DMS153 treated with DMSO at 0.1 percent for 48 hours (cell line): ENCODE results near the gene NRBF2.
"Not testable (repeated sequence)": the region's sequence is repeated elsewhere in the genome, so short reads cannot be mapped to it uniquely, and the experiment has no call there.

Experiments
- DNase-seq: peaks from one replicate; lab custom pipeline; 2025; ENCODE audit not compliant: unreplicated experiment; lab: John Stamatoyannopoulos, UW

NRBF2 gene

GRCh38 chr10:63116452-63117072, 16.6 kb upstream of the NRBF2 start:
- DNase-seq: no peak

GRCh38 chr10:63119041-63119440, 14.1 kb upstream of the NRBF2 start:
- no peak for DNase-seq

- no peak for DNase-seq
Observed at GRCh38 chr10:63120554-63120953, 12.6 kb upstream of the NRBF2 start.

- DNase-seq: no peak
Observed at GRCh38 chr10:63123727-63124362, 9.3 kb upstream of the NRBF2 start.

- no peak for DNase-seq
Observed at GRCh38 chr10:63125459-63125858, 7.7 kb upstream of the NRBF2 start.

- no peak for DNase-seq
Observed at GRCh38 chr10:63128443-63128842, 4.7 kb upstream of the NRBF2 start.

- DNase-seq: no peak
Observed at GRCh38 chr10:63129888-63130287, 3.2 kb upstream of the NRBF2 start.

GRCh38 chr10:63132651-63133055, 475 bp upstream of the NRBF2 start:
- no peak for DNase-seq

GRCh38 chr10:63133821-63134557, 861 bp downstream of the NRBF2 start:
- DNase-seq: no peak

- no peak for DNase-seq
Observed at GRCh38 chr10:63137306-63137705, 4.2 kb downstream of the NRBF2 start.

GRCh38 chr10:63140077-63140476, 6.9 kb downstream of the NRBF2 start:
- DNase-seq: no peak

- no peak for DNase-seq
Observed at GRCh38 chr10:63142136-63142535, 9.0 kb downstream of the NRBF2 start.

- DNase-seq: no peak
Observed at GRCh38 chr10:63143987-63144386, 10.9 kb downstream of the NRBF2 start.

GRCh38 chr10:63145782-63146181, 12.7 kb downstream of the NRBF2 start:
- no peak for DNase-seq

GRCh38 chr10:63146503-63146902, 13.4 kb downstream of the NRBF2 start:
- DNase-seq: no peak

GRCh38 chr10:63150745-63151144, 17.6 kb downstream of the NRBF2 start:
- DNase-seq: no peak

GRCh38 chr10:63153868-63154545, 20.9 kb downstream of the NRBF2 start:
- not testable (repeated sequence) for DNase-seq

- DNase-seq: no peak
Observed at GRCh38 chr10:63154546-63155387, 21.6 kb downstream of the NRBF2 start.

GRCh38 chr10:63155388-63156020, 22.4 kb downstream of the NRBF2 start:
- DNase-seq: no peak

- no peak for DNase-seq
Observed at GRCh38 chr10:63156236-63156635, 23.1 kb downstream of the NRBF2 start.
